Measurements from ENCODE around the gene CCSER2.
"Not testable (repeated sequence)": the region's sequence is repeated elsewhere in the genome, so short reads cannot be mapped to it uniquely, and the experiment has no call there.

The CCSER2 gene

GRCh38 chr10:84398696-84399095, 70.3 kb downstream of the CCSER2 start:
- DNase-seq, result peak; percentile 12

DNA sequence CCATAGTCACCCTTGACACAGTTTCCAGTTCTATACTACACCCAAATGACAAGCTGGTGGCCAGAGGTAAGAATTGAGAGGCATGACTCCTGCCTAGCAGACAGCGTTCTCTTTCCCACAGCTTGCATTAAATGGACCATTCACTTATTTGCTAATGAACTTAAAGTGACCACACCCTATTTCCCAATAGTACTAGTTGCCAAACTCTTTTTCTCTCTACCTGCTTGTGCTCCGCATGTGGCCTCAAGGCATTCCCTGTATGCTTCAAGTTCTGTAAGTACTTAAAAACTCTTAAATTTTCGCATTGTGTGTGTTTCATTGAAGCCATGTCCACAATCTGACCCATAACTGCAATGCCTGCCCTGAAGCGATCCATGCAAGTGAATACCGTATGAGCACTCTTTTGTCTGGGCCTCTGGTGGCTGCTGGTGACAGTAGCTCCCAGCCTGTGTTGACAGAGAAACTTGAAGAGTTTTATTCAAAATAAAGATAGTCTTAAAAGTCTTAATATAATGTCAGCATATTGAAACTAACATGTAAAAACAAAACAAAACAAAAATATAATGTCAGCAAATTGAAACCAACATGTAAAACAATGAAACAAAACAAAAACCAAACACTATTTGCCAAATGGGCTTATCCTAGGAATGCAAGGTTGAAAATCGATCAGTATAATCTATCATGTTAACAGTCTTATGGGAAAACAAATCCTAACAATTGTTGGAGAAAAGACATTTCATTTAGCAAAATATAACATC, 73.6 kb downstream of the CCSER2 start:
- no peak for DNase-seq

DNA sequence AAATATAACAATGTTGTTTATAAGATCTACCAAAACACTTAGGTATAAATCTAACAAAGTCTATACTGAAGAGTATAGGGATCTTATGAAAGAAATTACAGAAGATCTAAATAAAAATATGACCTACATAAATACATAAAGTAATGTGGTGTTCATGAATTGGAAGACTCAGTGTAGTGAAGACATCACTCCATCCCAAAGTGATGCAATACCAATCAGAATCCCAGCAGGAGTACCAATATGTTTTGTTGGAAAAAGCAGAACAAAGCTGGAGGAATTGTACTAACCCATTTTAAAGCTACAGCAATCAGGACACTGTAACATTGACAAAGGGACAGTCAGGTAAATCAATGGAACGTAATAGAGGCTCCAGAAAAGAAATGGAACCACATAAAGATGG, 76.4 kb downstream of the CCSER2 start:
- DNase-seq, result no peak

GRCh38 chr10:84405662-84406061, 77.3 kb downstream of the CCSER2 start:
- DNase-seq, result no peak

- DNase-seq, result no peak
Measured at GRCh38 chr10:84406561-84406960, 78.2 kb downstream of the CCSER2 start.

DNA sequence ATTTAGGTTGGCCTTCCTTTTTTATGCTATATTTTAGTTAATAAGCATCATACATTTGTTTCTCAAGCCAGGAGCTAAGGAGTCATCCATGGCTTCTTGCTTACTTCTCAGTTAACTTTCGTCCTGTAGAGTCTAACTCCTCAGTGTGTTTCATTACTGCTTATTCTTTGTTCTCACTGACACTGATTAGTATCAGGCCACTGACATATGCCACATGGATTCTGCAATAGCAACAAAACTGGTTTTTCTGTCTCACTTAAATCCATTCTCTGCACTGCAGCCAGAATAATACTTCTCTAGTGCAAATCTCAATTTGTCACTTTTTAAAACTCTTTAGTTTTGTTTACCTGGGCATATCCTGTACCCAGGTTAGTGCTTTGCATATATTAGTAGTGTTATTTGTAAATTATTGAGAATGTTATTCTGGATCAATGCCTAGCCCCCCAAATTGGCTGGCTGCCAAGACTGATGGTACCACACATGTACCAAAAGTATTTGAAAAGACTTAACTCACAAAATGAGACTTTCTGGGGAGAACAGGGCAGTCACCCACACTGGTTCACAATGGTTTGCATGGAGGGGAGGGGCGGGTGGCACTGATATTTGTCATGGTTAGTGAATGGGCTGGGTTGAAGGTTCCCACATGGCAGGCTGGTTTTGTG, 79.1 kb downstream of the CCSER2 start:
- DNase-seq, result no peak

- DNase-seq, result no peak
Measured at GRCh38 chr10:84412482-84412881, 84.1 kb downstream of the CCSER2 start.

DNA sequence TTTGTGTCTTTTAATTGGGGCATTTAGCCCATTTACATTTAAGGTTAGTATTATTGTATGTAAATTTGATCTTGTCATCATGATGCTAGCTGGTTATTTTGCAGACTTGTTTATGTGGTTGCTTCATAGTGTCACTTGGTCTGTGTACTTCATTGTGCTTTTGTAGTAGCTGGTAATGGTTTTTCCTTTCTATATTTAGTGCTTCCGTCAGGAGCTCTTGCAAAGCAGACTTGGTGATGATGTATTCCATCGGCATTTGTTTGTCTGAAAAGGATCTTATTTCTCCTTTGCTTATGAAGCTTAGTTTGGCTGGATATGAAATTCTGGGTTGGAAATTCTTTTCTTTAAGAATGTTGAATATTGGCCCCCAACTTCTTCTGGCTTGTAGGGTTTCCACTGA, 85.7 kb downstream of the CCSER2 start:
- DNase-seq, result not testable (repeated sequence)

- no peak for DNase-seq
Measured at GRCh38 chr10:84415539-84416244, 87.3 kb downstream of the CCSER2 start.

GRCh38 chr10:84416245-84416555, 87.8 kb downstream of the CCSER2 start:
- DNase-seq, result no peak

GRCh38 chr10:84423719-84424118, 95.3 kb downstream of the CCSER2 start:
- DNase-seq, result no peak

DNA sequence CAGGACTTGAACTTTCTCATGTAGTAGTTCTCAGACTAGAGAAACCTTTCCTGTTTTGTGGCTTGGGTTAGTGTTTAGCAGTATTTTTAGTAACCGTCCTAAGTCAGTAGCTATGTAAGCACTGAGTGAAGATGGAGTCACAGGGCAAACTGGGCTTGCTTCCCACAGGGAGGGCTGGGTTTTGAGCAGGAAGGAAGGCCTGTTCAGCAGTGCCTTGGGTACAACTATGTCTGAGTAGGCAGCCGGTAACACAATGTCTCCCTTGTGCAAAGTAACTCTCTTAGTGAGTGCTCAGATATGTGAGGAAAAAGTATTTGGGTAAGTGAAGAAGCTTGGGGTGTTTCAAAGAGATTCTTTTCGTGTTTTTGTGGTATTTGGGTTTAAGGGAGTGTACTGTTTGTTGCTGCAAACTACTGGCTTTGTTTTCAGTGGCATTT, 96.4 kb downstream of the CCSER2 start:
- peak; percentile 39 for DNase-seq

DNA sequence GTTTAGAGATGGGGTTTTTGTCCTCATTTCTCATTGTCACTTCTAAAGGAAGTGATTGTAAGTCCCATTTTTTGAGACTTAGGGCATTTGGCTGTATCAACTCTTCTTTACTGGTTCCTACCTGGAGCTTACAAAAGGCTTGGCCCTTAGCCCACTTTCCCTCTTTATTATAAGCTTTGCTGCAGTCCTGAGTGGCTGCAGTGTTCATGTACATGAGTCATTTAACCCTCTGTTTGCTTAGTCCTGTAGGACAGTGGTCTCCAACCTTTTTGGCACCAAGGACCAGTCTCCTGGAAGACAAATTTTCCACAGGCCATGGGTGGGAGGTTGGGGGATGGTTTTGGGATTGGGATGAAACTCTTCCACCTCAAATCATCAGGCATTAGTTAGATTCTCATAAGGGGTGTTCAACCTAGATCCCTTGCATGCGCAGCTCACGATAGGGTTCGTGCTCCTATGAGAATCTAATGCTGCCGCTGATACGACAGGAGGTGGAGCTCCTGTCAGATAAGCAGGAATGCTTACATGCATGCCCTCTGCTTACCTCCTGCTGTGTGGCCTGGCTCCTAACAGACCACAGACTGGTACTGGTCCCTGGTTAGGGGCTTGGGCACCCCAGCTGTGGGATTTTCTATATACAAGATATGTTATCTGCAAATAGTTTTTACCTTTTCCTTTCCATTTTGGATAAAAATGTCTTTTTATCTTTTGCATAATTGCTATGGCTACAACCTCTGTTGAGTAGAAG, 99.7 kb downstream of the CCSER2 start:
- no peak for DNase-seq

GRCh38 chr10:84428711-84429110, 100.3 kb downstream of the CCSER2 start:
- DNase-seq, result no peak

GRCh38 chr10:84429926-84430520, 101.6 kb downstream of the CCSER2 start:
- DNase-seq, result no peak

DNA sequence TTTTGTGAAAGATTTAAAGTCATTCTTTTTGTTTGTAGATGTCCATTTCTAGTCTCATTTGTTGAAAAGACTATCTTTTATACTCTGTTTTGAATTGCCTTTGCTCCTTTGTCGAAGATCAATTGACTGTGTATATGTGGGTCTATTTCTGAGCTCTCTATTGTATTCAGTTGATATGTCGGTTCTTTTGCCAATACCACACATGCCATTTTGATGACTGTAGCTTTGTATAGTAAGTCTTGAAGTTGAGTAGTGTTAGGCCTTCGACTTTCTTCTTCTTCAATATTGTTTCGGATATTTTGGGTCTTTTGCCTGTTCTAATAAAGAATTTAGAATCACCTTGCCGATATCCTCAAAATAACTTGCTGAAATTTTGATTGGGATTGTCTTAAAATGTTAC, 104.5 kb downstream of the CCSER2 start:
- DNase-seq, result no peak

GRCh38 chr10:84440781-84441180, 112.4 kb downstream of the CCSER2 start:
- no peak for DNase-seq

DNA sequence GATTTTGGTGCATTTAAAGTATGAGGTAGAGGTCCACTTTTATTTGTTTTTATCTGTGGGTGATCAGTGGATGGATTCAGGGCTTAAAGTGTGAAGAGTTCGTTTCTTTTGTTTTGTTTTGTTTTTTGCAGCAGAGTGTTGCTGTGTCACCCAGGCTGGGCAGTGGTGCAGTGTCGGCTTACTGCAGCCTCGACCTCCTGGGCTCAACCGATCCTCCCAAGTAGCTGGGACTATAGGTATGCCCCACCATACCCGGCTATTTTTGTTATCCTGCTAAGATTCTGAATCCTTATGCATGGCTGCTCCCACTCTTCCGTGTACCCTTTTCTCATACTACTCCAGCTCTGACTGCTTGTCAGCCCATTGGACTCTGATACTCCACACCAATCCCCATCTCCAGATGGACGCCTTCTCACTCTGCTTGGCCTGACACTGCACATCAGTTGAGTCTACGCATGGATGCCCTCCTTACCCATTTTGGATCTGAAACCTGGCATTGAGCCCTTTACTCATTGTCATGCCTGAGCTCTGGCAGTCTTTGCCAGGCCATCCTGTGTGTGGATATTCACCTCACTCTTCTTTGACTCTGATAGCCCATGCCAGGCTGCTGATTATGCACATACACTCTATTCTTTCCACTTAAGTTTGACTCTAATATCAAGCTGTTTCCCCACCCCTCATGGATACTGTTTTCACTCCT, 119.5 kb downstream of the CCSER2 start:
- DNase-seq, result no peak

- not testable (repeated sequence) for DNase-seq
Measured at GRCh38 chr10:84449351-84449750, 121.0 kb downstream of the CCSER2 start.

DNA sequence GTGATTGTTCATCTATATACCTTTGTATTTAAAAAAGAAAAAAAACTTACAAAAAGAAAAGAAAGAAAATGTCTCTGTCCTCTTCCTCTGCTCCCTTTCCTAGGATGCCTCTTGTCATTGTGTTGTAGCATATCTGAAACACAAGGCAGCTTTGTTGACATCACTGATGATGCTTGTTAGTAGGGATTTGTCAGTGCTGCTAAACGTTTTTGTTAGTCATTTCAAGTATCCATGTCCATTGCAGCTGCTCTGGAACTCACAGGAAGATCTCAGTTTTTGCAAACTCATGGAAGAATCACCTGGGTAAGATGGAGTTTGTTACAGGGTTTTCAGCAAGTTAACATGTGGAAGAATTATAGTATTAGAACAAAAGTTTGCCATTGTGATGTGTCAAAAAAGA, 123.6 kb downstream of the CCSER2 start:
- no peak for DNase-seq

- no peak for DNase-seq
Measured at GRCh38 chr10:84453303-84453702, 124.9 kb downstream of the CCSER2 start.

- no peak for DNase-seq
Measured at GRCh38 chr10:84456126-84456525, 127.7 kb downstream of the CCSER2 start.

Measured in GF-D8 (cell line).